Measurements from ENCODE around the gene NUTF2.
"Not testable (repeated sequence)": the region's sequence is repeated elsewhere in the genome, so short reads cannot be mapped to it uniquely, and the experiment has no call there.

The NUTF2 gene

GRCh38 chr16:67885545-67885944 lies 38.8 kb downstream of the NUTF2 start:
- DNase-seq (ENCODE audit: low read depth), result no peak

GRCh38 chr16:67885976-67886375 lies 39.2 kb downstream of the NUTF2 start:
- DNase-seq (ENCODE audit: low read depth), result no peak

- no peak for DNase-seq (ENCODE audit: low read depth)
Observed at GRCh38 chr16:67886387-67886786, 39.7 kb downstream of the NUTF2 start.

GRCh38 chr16:67888331-67888730 lies 41.6 kb downstream of the NUTF2 start:
- DNase-seq (ENCODE audit: low read depth), result no peak

- no peak for DNase-seq (ENCODE audit: low read depth)
Observed at GRCh38 chr16:67892375-67892774, 45.6 kb downstream of the NUTF2 start.

GRCh38 chr16:67892899-67893742 lies 46.4 kb downstream of the NUTF2 start, which contains the start of gene PSKH1:
Gene PSKH1 (plus strand): TSS chr16:67893254. CDS start chr16:67908750, 15,496 bp downstream.
- DNase-seq (ENCODE audit: low read depth), result peak; percentile 90

- no peak for DNase-seq (ENCODE audit: low read depth)
Observed at GRCh38 chr16:67893743-67894399, 47.1 kb downstream of the NUTF2 start.

- no peak for DNase-seq (ENCODE audit: low read depth)
Observed at GRCh38 chr16:67897231-67897630, 50.5 kb downstream of the NUTF2 start.

GRCh38 chr16:67901734-67902133 lies 55.0 kb downstream of the NUTF2 start:
- no peak for DNase-seq (ENCODE audit: low read depth)

GRCh38 chr16:67902831-67903230 lies 56.1 kb downstream of the NUTF2 start:
- no peak for DNase-seq (ENCODE audit: low read depth)

- DNase-seq (ENCODE audit: low read depth), result no peak
Observed at GRCh38 chr16:67907397-67908180, 60.9 kb downstream of the NUTF2 start.

GRCh38 chr16:67909056-67909742 lies 62.5 kb downstream of the NUTF2 start:
- no peak for DNase-seq (ENCODE audit: low read depth)

GRCh38 chr16:67910158-67910557 lies 63.4 kb downstream of the NUTF2 start:
- DNase-seq (ENCODE audit: low read depth), result no peak

- no peak for DNase-seq (ENCODE audit: low read depth)
Observed at GRCh38 chr16:67914758-67915495, 68.2 kb downstream of the NUTF2 start.

GRCh38 chr16:67915496-67915769 lies 68.7 kb downstream of the NUTF2 start:
- DNase-seq (ENCODE audit: low read depth), result not testable (repeated sequence)

- no peak for DNase-seq (ENCODE audit: low read depth)
Observed at GRCh38 chr16:67915831-67916723, 69.3 kb downstream of the NUTF2 start.

GRCh38 chr16:67917140-67917851 lies 70.6 kb downstream of the NUTF2 start:
- DNase-seq (ENCODE audit: low read depth), result no peak

GRCh38 chr16:67917852-67918236 lies 71.1 kb downstream of the NUTF2 start:
- peak; percentile 43 for DNase-seq (ENCODE audit: low read depth)

GRCh38 chr16:67919622-67920221 lies 73.0 kb downstream of the NUTF2 start:
- no peak for DNase-seq (ENCODE audit: low read depth)
